Stromal cell of bone marrow (primary cell): ENCODE data around the gene GNB1L.

ENCODE experiments used
- DNase-seq: peaks from one replicate; pipeline ENCODE4 v3.0.0-alpha.2; 2012; ENCODE audit warnings: low read depth

GNB1L gene

GRCh38 chr22:19823191-19823901 lies 31.3 kb downstream of the GNB1L start:
- DNase-seq = no peak

- DNase-seq = no peak
These were observed 32.2 kb downstream of the GNB1L start for GRCh38 chr22:19822301-19823117.

- no peak for DNase-seq
These were observed 33.0 kb downstream of the GNB1L start for GRCh38 chr22:19821523-19822300.

GRCh38 chr22:19820880-19821522 lies 33.7 kb downstream of the GNB1L start:
- DNase-seq = no peak

GRCh38 chr22:19819911-19820879 lies 34.5 kb downstream of the GNB1L start:
- DNase-seq = no peak

GRCh38 chr22:19819208-19819910 lies 35.3 kb downstream of the GNB1L start:
- no peak for DNase-seq

GRCh38 chr22:19818324-19819207 lies 36.1 kb downstream of the GNB1L start:
- DNase-seq = no peak

GRCh38 chr22:19816372-19817119 lies 38.1 kb downstream of the GNB1L start:
- no peak for DNase-seq

GRCh38 chr22:19815823-19816290 lies 38.8 kb downstream of the GNB1L start:
- no peak for DNase-seq

GRCh38 chr22:19815093-19815822 lies 39.4 kb downstream of the GNB1L start:
- DNase-seq = peak; percentile 7

GRCh38 chr22:19814428-19814827 lies 40.2 kb downstream of the GNB1L start:
- no peak for DNase-seq

GRCh38 chr22:19812910-19813309 lies 41.8 kb downstream of the GNB1L start:
- no peak for DNase-seq

- DNase-seq = no peak
These were observed 42.6 kb downstream of the GNB1L start for GRCh38 chr22:19811811-19812771.

- no peak for DNase-seq
These were observed 43.5 kb downstream of the GNB1L start for GRCh38 chr22:19811211-19811621.

- peak; percentile 5 for DNase-seq
These were observed 44.1 kb downstream of the GNB1L start for GRCh38 chr22:19810381-19811201.

GRCh38 chr22:19809741-19810140 lies 44.9 kb downstream of the GNB1L start:
- no peak for DNase-seq
